Activated T-helper 2 cell treated with anti-CD3 and anti-CD28 coated beads, Interferon-gamma antibody, Interleukin-2, Interleukin-4, amounts not matched to agents 10 μg/mL and 5 μg/mL and 100 μg/mL, durations not matched to agents 14 hours and 24 hours and 36 hours (primary cell): ENCODE data around the gene UCKL1. TPM values are rescaled to one million over a fixed set of nuclear protein-coding genes. Genes with fewer than 3 reads are reported as not detected.
A peak's percentile ranks its signal among the peaks of the same experiment; 100 is the strongest.
"Not testable (repeated sequence)": the region's sequence is repeated elsewhere in the genome, so short reads cannot be mapped to it uniquely, and the experiment has no call there.

Source experiments
- DNase-seq: peaks from one replicate; pipeline ENCODE4 v3.0.0; 2021; ENCODE audit warnings: low spot score
- H3K27ac Mint-ChIP-seq: one replicate; pipeline ENCODE4 v1.8.0; 2021; ENCODE audit warnings: mixed read lengths
- H3K27me3 Mint-ChIP-seq: one replicate; pipeline ENCODE4 v1.8.0; 2021; ENCODE audit warnings: low read depth, mixed read lengths
- H3K36me3 Mint-ChIP-seq: one replicate; pipeline ENCODE4 v1.8.0; 2021; ENCODE audit warnings: low read depth, mixed read lengths
- H3K4me1 Mint-ChIP-seq: one replicate; pipeline ENCODE4 v1.8.0; 2021; ENCODE audit warnings: low read depth, mixed read lengths
- H3K4me3 Mint-ChIP-seq: one replicate; pipeline ENCODE4 v1.8.0; 2021; ENCODE audit warnings: low read depth, mild to moderate bottlenecking, moderate library complexity, mixed read lengths
- H3K9me3 Mint-ChIP-seq: one replicate; pipeline ENCODE4 v1.8.0; 2021; ENCODE audit warnings: mixed read lengths
- intact Hi-C: fragments of 100-400 bp; cut with micrococcal nuclease; formaldehyde crosslinking; loops from one replicate; pipeline ENCODE4 v1.15.1; 2023
- total RNA-seq: library from RNA; stranded (reverse); gene quantifications from 2 replicates; pipeline ENCODE4 v1.2.3, GENCODE V29; 2022

UCKL1 gene
- total RNA-seq, 1 donor from 2014 or later: 48.7 TPM

- Mint-ChIP-seq H3K36me3 (peaks cover 71% of the 10 kb centered on the region), H3K27ac (no peak overlapping the region), H3K4me3 (no peak overlapping the region)
These were observed 25.2 kb downstream of the UCKL1 start for GRCh38 chr20:63930971-63931553.

GRCh38 chr20:63929473-63929883 is 26.7 kb downstream of the UCKL1 start:
- H3K4me3 Mint-ChIP-seq, DNase-seq, H3K4me1 Mint-ChIP-seq, H3K27me3 Mint-ChIP-seq, intact Hi-C loops, H3K27ac Mint-ChIP-seq, H3K9me3 Mint-ChIP-seq: not testable (repeated sequence)
- H3K36me3 Mint-ChIP-seq: peaks cover 58% of the 10 kb centered on the region

More at GRCh38 chr20:63930971-63931553, 25.2 kb downstream of the UCKL1 start:
- DNase-seq: no peak
- Mint-ChIP-seq H3K27me3 (no peaks in the 10 kb centered on the region), H3K9me3 (no peaks in the 10 kb centered on the region), H3K4me1 (no peaks in the 10 kb centered on the region)
- intact Hi-C loops: no loop called here

- peaks cover 2% of the 10 kb centered on the region for H3K4me1 Mint-ChIP-seq
- H3K4me3 Mint-ChIP-seq: no peak overlapping the region
- H3K27ac Mint-ChIP-seq: no peak overlapping the region
- no peak for DNase-seq
- H3K36me3 Mint-ChIP-seq: peaks cover 58% of the 10 kb centered on the region
- H3K27me3 Mint-ChIP-seq: no peaks in the 10 kb centered on the region
- intact Hi-C loops: no loop called here
- H3K9me3 Mint-ChIP-seq: no peaks in the 10 kb centered on the region
These were observed 27.1 kb downstream of the UCKL1 start for GRCh38 chr20:63929071-63929470.

GRCh38 chr20:63926298-63926697 is 29.9 kb downstream of the UCKL1 start:
- Mint-ChIP-seq H3K36me3 (peaks cover 46% of the 10 kb centered on the region), H3K4me3 (no peak overlapping the region), H3K27me3 (no peaks in the 10 kb centered on the region), H3K4me1 (peaks cover 12% of the 10 kb centered on the region), H3K9me3 (no peaks in the 10 kb centered on the region), H3K27ac (no peak overlapping the region)
- DNase-seq: no peak
- intact Hi-C loops: no loop called here

GRCh38 chr20:63924241-63924640 is 32.0 kb downstream of the UCKL1 start:
- intact Hi-C loops: no loop called here
- H3K4me3 Mint-ChIP-seq: no peak overlapping the region
- H3K27ac Mint-ChIP-seq: no peak overlapping the region
- H3K9me3 Mint-ChIP-seq: no peaks in the 10 kb centered on the region
- H3K36me3 Mint-ChIP-seq: peaks cover 33% of the 10 kb centered on the region
- DNase-seq: no peak
- peaks cover 12% of the 10 kb centered on the region for H3K4me1 Mint-ChIP-seq
- no peaks in the 10 kb centered on the region for H3K27me3 Mint-ChIP-seq

- H3K36me3 Mint-ChIP-seq: peaks cover 27% of the 10 kb centered on the region
- H3K4me1 Mint-ChIP-seq: peaks cover 12% of the 10 kb centered on the region
- H3K27ac Mint-ChIP-seq: no peak overlapping the region
- intact Hi-C loops: no loop called here
- DNase-seq: no peak
- no peak overlapping the region for H3K4me3 Mint-ChIP-seq
- H3K9me3 Mint-ChIP-seq: no peaks in the 10 kb centered on the region
- H3K27me3 Mint-ChIP-seq: no peaks in the 10 kb centered on the region
These were observed 32.6 kb downstream of the UCKL1 start for GRCh38 chr20:63923651-63924050.

- H3K27me3 Mint-ChIP-seq: no peaks in the 10 kb centered on the region
- intact Hi-C loops: no loop called here
- no peak for DNase-seq
- H3K36me3 Mint-ChIP-seq: peaks cover 28% of the 10 kb centered on the region
- H3K9me3 Mint-ChIP-seq: peaks cover 4% of the 10 kb centered on the region
- no peak overlapping the region for H3K4me3 Mint-ChIP-seq
- H3K4me1 Mint-ChIP-seq: peaks cover 12% of the 10 kb centered on the region
- H3K27ac Mint-ChIP-seq: no peak overlapping the region
These were observed 36.0 kb downstream of the UCKL1 start for GRCh38 chr20:63920226-63920625.

GRCh38 chr20:63919130-63919529 is 37.1 kb downstream of the UCKL1 start:
- H3K36me3 Mint-ChIP-seq: peaks cover 32% of the 10 kb centered on the region
- H3K27me3 Mint-ChIP-seq: no peaks in the 10 kb centered on the region
- H3K27ac Mint-ChIP-seq: no peak overlapping the region
- no peak overlapping the region for H3K4me3 Mint-ChIP-seq
- H3K9me3 Mint-ChIP-seq: peaks cover 4% of the 10 kb centered on the region
- DNase-seq: no peak
- intact Hi-C loops: no loop called here
- peaks cover 11% of the 10 kb centered on the region for H3K4me1 Mint-ChIP-seq

GRCh38 chr20:63917811-63918210 is 38.4 kb downstream of the UCKL1 start:
- DNase-seq: no peak
- intact Hi-C loops: no loop called here
- no peaks in the 10 kb centered on the region for H3K27me3 Mint-ChIP-seq
- no peak overlapping the region for H3K27ac Mint-ChIP-seq
- H3K36me3 Mint-ChIP-seq: peaks cover 28% of the 10 kb centered on the region
- peaks cover 4% of the 10 kb centered on the region for H3K9me3 Mint-ChIP-seq
- no peaks in the 10 kb centered on the region for H3K4me1 Mint-ChIP-seq
- H3K4me3 Mint-ChIP-seq: no peak overlapping the region

GRCh38 chr20:63916371-63916939 is 39.8 kb downstream of the UCKL1 start:
- H3K27ac Mint-ChIP-seq, DNase-seq, H3K9me3 Mint-ChIP-seq, H3K27me3 Mint-ChIP-seq, H3K4me1 Mint-ChIP-seq, intact Hi-C loops, H3K4me3 Mint-ChIP-seq: not testable (repeated sequence)
- H3K36me3 Mint-ChIP-seq: peaks cover 28% of the 10 kb centered on the region

GRCh38 chr20:63915471-63915870 is 40.7 kb downstream of the UCKL1 start:
- Mint-ChIP-seq H3K4me1 (peaks cover 8% of the 10 kb centered on the region), H3K27me3 (no peaks in the 10 kb centered on the region), H3K36me3 (peaks cover 28% of the 10 kb centered on the region), H3K4me3 (no peak overlapping the region), H3K9me3 (peaks cover 4% of the 10 kb centered on the region), H3K27ac (no peak overlapping the region)
- intact Hi-C loops: no loop called here
- no peak for DNase-seq

- Mint-ChIP-seq H3K27ac (no peak overlapping the region), H3K4me3 (no peak overlapping the region), H3K36me3 (peaks cover 32% of the 10 kb centered on the region), H3K9me3 (peaks cover 4% of the 10 kb centered on the region), H3K4me1 (peaks cover 15% of the 10 kb centered on the region), H3K27me3 (no peaks in the 10 kb centered on the region)
- DNase-seq: no peak
- intact Hi-C loops: no loop called here
These were observed 42.4 kb downstream of the UCKL1 start for GRCh38 chr20:63913768-63914167.

GRCh38 chr20:63911176-63911575 is 45.0 kb downstream of the UCKL1 start:
- H3K4me3 Mint-ChIP-seq: no peak overlapping the region
- no peak for DNase-seq
- peaks cover 3% of the 10 kb centered on the region for H3K9me3 Mint-ChIP-seq
- H3K36me3 Mint-ChIP-seq: peaks cover 16% of the 10 kb centered on the region
- intact Hi-C loops: no loop called here
- peaks cover 20% of the 10 kb centered on the region for H3K4me1 Mint-ChIP-seq
- H3K27ac Mint-ChIP-seq: peak overlapping the region; percentile 9
- no peaks in the 10 kb centered on the region for H3K27me3 Mint-ChIP-seq
